Measurements from ENCODE around the gene SUV39H2.
A peak's percentile ranks its signal among the peaks of the same experiment; 100 is the strongest.

DNA sequence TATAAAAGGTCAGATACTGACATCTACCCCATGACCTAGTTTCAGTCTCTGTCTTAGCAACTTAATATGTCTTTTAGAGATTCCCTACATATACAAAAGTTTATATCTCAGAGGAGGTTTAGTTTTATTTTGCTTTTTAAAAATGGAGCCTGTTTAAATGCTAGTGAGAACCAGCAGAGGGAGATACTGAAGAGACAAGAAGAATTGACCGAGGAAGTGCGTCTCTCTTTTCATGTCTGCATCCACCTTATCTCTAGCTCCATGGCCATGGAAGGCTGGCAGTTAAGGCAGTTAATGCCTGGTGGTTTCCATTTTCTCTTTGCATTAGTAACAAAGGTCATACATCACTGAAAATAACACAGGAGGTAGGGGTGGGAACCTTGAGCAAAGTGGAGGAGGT is 10.7 kb downstream of the SUV39H2 start:
- TF ChIP-seq, protein P1, sequence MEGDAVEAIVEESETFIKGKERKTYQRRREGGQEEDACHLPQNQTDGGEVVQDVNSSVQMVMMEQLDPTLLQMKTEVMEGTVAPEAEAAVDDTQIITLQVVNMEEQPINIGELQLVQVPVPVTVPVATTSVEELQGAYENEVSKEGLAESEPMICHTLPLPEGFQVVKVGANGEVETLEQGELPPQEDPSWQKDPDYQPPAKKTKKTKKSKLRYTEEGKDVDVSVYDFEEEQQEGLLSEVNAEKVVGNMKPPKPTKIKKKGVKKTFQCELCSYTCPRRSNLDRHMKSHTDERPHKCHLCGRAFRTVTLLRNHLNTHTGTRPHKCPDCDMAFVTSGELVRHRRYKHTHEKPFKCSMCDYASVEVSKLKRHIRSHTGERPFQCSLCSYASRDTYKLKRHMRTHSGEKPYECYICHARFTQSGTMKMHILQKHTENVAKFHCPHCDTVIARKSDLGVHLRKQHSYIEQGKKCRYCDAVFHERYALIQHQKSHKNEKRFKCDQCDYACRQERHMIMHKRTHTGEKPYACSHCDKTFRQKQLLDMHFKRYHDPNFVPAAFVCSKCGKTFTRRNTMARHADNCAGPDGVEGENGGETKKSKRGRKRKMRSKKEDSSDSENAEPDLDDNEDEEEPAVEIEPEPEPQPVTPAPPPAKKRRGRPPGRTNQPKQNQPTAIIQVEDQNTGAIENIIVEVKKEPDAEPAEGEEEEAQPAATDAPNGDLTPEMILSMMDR (conservative IDR thresholded peaks at IDR 0.05; ENCODE audit: low read depth, low read length), result peak; percentile 38; the same call in 1 of the 2 replicates
- no peak for TF ChIP-seq EZH2phosphoT487 (IDR thresholded peaks at IDR 0.05; ENCODE audit: borderline replicate concordance, low read length)

Data from PC-3 (cell line).